Measurements from ENCODE around the gene CACNA2D4. TPM values are rescaled to one million over a fixed set of nuclear protein-coding genes. Genes with fewer than 3 reads are reported as not detected.

Gene CACNA2D4
- total RNA-seq, 1 donor from 2014 or later: 0.30 TPM

DNA sequence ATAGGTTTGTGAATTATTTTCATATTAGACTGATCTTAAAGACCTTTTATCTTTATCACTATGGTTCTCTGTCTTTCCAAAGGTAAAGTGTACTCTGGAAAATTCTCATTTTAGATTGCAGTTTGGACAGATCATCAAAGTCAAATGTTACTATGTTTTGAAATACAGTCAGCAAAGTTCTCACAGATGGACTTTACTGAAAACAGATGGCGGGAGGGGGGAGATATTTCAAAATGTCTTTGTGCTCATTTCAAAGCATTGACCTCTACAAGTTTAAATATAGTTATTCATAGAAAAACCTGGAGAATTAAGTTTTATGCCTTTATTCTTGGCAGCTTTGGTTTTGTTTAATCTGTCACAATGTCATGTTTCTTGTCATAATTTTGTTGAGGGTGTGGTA is 149.8 kb downstream of the CACNA2D4 start:
- DNase-seq (ENCODE audit: low spot score): no peak
- H3K4me1 Mint-ChIP-seq (ENCODE audit: low read depth): peaks cover 24% of the 10 kb centered on the region
- H3K27ac Mint-ChIP-seq (ENCODE audit: unreplicated experiment): no peak overlapping the region
- H3K9me3 Mint-ChIP-seq (ENCODE audit: low read depth): no peaks in the 10 kb centered on the region
- no peak for TF ChIP-seq CTCF (IDR thresholded peaks at IDR 0.05)
- H3K36me3 Mint-ChIP-seq (ENCODE audit: low read depth): no peaks in the 10 kb centered on the region
- H3K27me3 Mint-ChIP-seq (ENCODE audit: low read depth): no peaks in the 10 kb centered on the region
- no peak overlapping the region for H3K4me3 Mint-ChIP-seq (ENCODE audit: unreplicated experiment)

DNA sequence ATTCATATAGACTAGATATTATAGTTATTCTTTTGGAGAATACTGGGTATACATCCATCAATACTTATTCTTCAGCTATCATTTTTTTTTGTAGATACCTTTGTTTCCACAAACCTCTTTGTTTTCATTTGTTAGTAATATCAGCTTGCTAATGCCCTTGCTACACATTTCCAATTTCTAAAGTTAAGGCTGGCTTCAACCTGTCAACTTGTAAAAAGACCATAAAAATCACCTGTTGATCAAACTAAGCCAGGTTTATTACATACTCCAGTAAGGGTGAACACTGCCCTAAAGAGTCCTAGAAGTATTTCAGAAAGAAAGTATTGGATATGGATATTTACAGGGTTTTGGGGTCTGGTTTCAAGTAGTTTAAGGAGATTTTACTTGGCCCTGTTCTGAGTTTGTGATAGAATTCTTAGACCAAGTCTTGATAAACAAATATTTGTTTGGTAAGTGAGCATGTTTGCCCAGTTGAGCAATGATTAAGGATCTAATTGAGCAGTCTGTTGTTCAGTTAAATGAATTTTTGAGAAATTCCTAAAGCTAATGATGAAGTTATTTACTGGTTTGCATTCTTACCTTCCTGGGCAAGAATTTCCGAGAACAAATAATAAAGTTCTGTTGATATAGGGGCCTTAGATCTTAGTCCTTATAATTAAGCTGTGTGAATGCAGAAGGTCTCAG is 150.9 kb downstream of the CACNA2D4 start:
- Mint-ChIP-seq H3K4me3 (ENCODE audit: unreplicated experiment) (no peak overlapping the region), H3K27me3 (ENCODE audit: low read depth) (no peaks in the 10 kb centered on the region), H3K27ac (ENCODE audit: unreplicated experiment) (no peak overlapping the region), H3K9me3 (ENCODE audit: low read depth) (no peaks in the 10 kb centered on the region), H3K36me3 (ENCODE audit: low read depth) (no peaks in the 10 kb centered on the region), H3K4me1 (ENCODE audit: low read depth) (peaks cover 27% of the 10 kb centered on the region)
- DNase-seq (ENCODE audit: low spot score): no peak
- no peak for TF ChIP-seq CTCF (IDR thresholded peaks at IDR 0.05)

- DNase-seq (ENCODE audit: low spot score): no peak
- H3K4me1 Mint-ChIP-seq (ENCODE audit: low read depth): peaks cover 27% of the 10 kb centered on the region
- no peaks in the 10 kb centered on the region for H3K9me3 Mint-ChIP-seq (ENCODE audit: low read depth)
- H3K36me3 Mint-ChIP-seq (ENCODE audit: low read depth): no peaks in the 10 kb centered on the region
- no peak overlapping the region for H3K4me3 Mint-ChIP-seq (ENCODE audit: unreplicated experiment)
- no peaks in the 10 kb centered on the region for H3K27me3 Mint-ChIP-seq (ENCODE audit: low read depth)
- no peak overlapping the region for H3K27ac Mint-ChIP-seq (ENCODE audit: unreplicated experiment)
- TF ChIP-seq CTCF (IDR thresholded peaks at IDR 0.05): no peak
These were observed 152.3 kb downstream of the CACNA2D4 start for GRCh38 chr12:1766110-1766509.

GRCh38 chr12:1763153-1763552 is 155.3 kb downstream of the CACNA2D4 start:
- no peak for TF ChIP-seq CTCF (IDR thresholded peaks at IDR 0.05)
- Mint-ChIP-seq H3K4me3 (ENCODE audit: unreplicated experiment) (no peak overlapping the region), H3K27ac (ENCODE audit: unreplicated experiment) (no peak overlapping the region), H3K4me1 (ENCODE audit: low read depth) (peaks cover 35% of the 10 kb centered on the region), H3K9me3 (ENCODE audit: low read depth) (peaks cover 5% of the 10 kb centered on the region), H3K27me3 (ENCODE audit: low read depth) (no peaks in the 10 kb centered on the region), H3K36me3 (ENCODE audit: low read depth) (peaks cover 7% of the 10 kb centered on the region)
- no peak for DNase-seq (ENCODE audit: low spot score)

DNA sequence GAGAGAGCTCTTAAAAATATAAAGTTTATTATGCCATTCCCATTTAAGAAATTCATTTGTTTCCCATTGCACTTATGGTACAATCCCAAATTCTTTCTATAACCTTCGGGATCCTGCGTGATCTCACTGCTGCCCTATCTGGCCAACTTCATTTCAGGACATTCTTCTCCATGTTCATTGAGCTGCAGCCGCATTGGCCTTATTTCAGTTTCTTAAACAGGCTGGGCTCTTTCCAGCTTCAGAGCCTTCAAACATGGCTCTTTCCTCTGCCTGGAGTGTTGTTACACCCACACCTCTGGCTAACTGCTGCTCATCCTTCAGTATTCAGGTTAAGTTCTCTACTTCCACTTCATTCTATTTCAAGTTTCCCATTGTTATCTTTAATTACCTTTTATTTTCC is 156.6 kb downstream of the CACNA2D4 start:
- H3K4me3 Mint-ChIP-seq (ENCODE audit: unreplicated experiment): no peak overlapping the region
- H3K36me3 Mint-ChIP-seq (ENCODE audit: low read depth): peaks cover 10% of the 10 kb centered on the region
- DNase-seq (ENCODE audit: low spot score): no peak
- no peaks in the 10 kb centered on the region for H3K27me3 Mint-ChIP-seq (ENCODE audit: low read depth)
- no peak overlapping the region for H3K27ac Mint-ChIP-seq (ENCODE audit: unreplicated experiment)
- peaks cover 37% of the 10 kb centered on the region for H3K4me1 Mint-ChIP-seq (ENCODE audit: low read depth)
- H3K9me3 Mint-ChIP-seq (ENCODE audit: low read depth): peaks cover 5% of the 10 kb centered on the region
- no peak for TF ChIP-seq CTCF (IDR thresholded peaks at IDR 0.05)
